Endodermal cell (in vitro differentiated cells): Measurements from ENCODE around the gene ACTN4. TPM values are rescaled to one million over a fixed set of nuclear protein-coding genes. Genes with fewer than 3 reads are reported as not detected.

ENCODE experiments used
- DNase-seq: peaks from one replicate; pipeline ENCODE4 v3.0.0-alpha.2; 2017
- H3K27ac ChIP-seq: 2 replicates; pipeline ENCODE4 v1.5.1; 2013; ENCODE audit warnings: mild to moderate bottlenecking, low read depth, low read length, moderate library complexity
- H3K27me3 ChIP-seq: 2 replicates; pipeline ENCODE4 v1.6.1; 2013; ENCODE audit warnings: mild to moderate bottlenecking, low read length, moderate library complexity; ENCODE audit not compliant: insufficient read depth, control insufficient read depth, poor library complexity, severe bottlenecking
- H3K36me3 ChIP-seq: 2 replicates; pipeline ENCODE4 v1.7.0; 2013; ENCODE audit warnings: mild to moderate bottlenecking, low read length, moderate library complexity; ENCODE audit not compliant: control insufficient read depth, insufficient read depth
- H3K4me1 ChIP-seq: one replicate; pipeline ENCODE4 v1.7.0; 2013; ENCODE audit warnings: low read length; ENCODE audit not compliant: control insufficient read depth, insufficient read depth
- H3K4me3 ChIP-seq: 2 replicates; pipeline ENCODE4 v1.5.1; 2013; ENCODE audit warnings: mild to moderate bottlenecking, low read length, moderate library complexity
- H3K9ac ChIP-seq: 2 replicates; pipeline ENCODE4 v1.6.1; 2013; ENCODE audit warnings: mild to moderate bottlenecking, low read length, moderate library complexity; ENCODE audit not compliant: poor library complexity, severe bottlenecking; ENCODE audit errors: extremely low read depth
- H3K9me3 ChIP-seq: 2 replicates; pipeline ENCODE4 v1.6.1; 2013; ENCODE audit warnings: mild to moderate bottlenecking, low read length, moderate library complexity; ENCODE audit not compliant: control insufficient read depth
- H3K27ac Mint-ChIP-seq: 2 replicates; pipeline ENCODE4 v1.8.0; 2020; ENCODE audit warnings: mixed read lengths
- H3K27me3 Mint-ChIP-seq: 2 replicates; pipeline ENCODE4 v1.8.0; 2021; ENCODE audit warnings: mild to moderate bottlenecking, mixed read lengths; ENCODE audit not compliant: insufficient read depth
- H3K36me3 Mint-ChIP-seq: 2 replicates; pipeline ENCODE4 v1.8.0; 2020; ENCODE audit warnings: low read depth, mixed read lengths
- H3K4me1 Mint-ChIP-seq: 2 replicates; pipeline ENCODE4 v1.8.0; 2020; ENCODE audit warnings: mixed read lengths
- H3K4me3 Mint-ChIP-seq: 2 replicates; pipeline ENCODE4 v1.8.0; 2020; ENCODE audit warnings: mild to moderate bottlenecking, moderate library complexity, mixed read lengths
- H3K9me3 Mint-ChIP-seq: 2 replicates; pipeline ENCODE4 v1.8.0; 2020; ENCODE audit warnings: mild to moderate bottlenecking, mixed read lengths
- CTCF ChIP-seq: fragments of 200-600 bp; sonication (generic); conservative IDR thresholded peaks from 2 replicates; pipeline ENCODE4 v1.5.0; 2021; ENCODE audit warnings: antibody characterized with exemption, mild to moderate bottlenecking
- WGBS, 2 experiments: methylation state at CpG; one replicate each; pipeline versions ENCODE4 v1.1.5 to v1.1.7; 2013; ENCODE audit warnings: missing lambda C conversion rate in 2 of 2, mixed read lengths in 1 of 2; ENCODE audit not compliant: insufficient coverage in 1 of 2, insufficient read length in 1 of 2; 5-methylcytosine and 5-hydroxymethylcytosine counted together
- total RNA-seq, 2 donors: library from RNA; stranded (reverse); fragmentation: NEBNext Ultra II Directional in 1 of 2; extraction: Animal tissue kit (Norgen Biotek cat#: 25700) in 1 of 2; gene quantifications; 2 replicates in 1 of 2; 3 replicates in 1 of 2; pipeline ENCODE4 v1.2.1, GENCODE V29; 2021

Gene ACTN4
- total RNA-seq, 2 donors from 2014 or later = 378 to 437 TPM

- no peak overlapping the region for H3K9ac ChIP-seq
- H3K27me3 ChIP-seq = no peaks in the 10 kb centered on the region
- Mint-ChIP-seq H3K36me3 (peaks cover 45% of the 10 kb centered on the region), H3K27me3 (no peaks in the 10 kb centered on the region), H3K27ac (peak overlapping the region; percentile 30), H3K9me3 (no peaks in the 10 kb centered on the region), H3K4me1 (peaks cover 14% of the 10 kb centered on the region), H3K4me3 (no peak overlapping the region)
- 95 to 96% methylated on average over 14 to 18 of the region's 18 CpGs for WGBS, 2 experiments
- TF ChIP-seq CTCF = no peak
- no peak overlapping the region for H3K4me3 ChIP-seq
- H3K27ac ChIP-seq = no peak overlapping the region
- peaks cover 73% of the 10 kb centered on the region for H3K36me3 ChIP-seq
- no peaks in the 10 kb centered on the region for H3K4me1 ChIP-seq
- DNase-seq = no peak
- H3K9me3 ChIP-seq = no peaks in the 10 kb centered on the region
Measured at GRCh38 chr19:38700902-38701454, 53.5 kb downstream of the ACTN4 start.

GRCh38 chr19:38701455-38702063 lies 54.1 kb downstream of the ACTN4 start:
- Mint-ChIP-seq H3K36me3 (peaks cover 47% of the 10 kb centered on the region), H3K27ac (peak overlapping the region; percentile 30), H3K9me3 (no peaks in the 10 kb centered on the region), H3K27me3 (no peaks in the 10 kb centered on the region), H3K4me3 (no peak overlapping the region), H3K4me1 (peaks cover 14% of the 10 kb centered on the region)
- Histone ChIP-seq H3K27ac (no peak overlapping the region), H3K4me1 (no peaks in the 10 kb centered on the region), H3K4me3 (no peak overlapping the region), H3K27me3 (no peaks in the 10 kb centered on the region), H3K9me3 (no peaks in the 10 kb centered on the region), H3K9ac (no peak overlapping the region), H3K36me3 (peaks cover 76% of the 10 kb centered on the region)
- no peak for DNase-seq
- TF ChIP-seq CTCF = no peak
- 88 to 96% methylated on average over 3 to 11 of the region's 11 CpGs for WGBS, 2 experiments

GRCh38 chr19:38702278-38702677 lies 54.8 kb downstream of the ACTN4 start:
- no peak for DNase-seq
- peak overlapping the region; percentile 5 for H3K27ac ChIP-seq
- H3K9me3 Mint-ChIP-seq = no peaks in the 10 kb centered on the region
- no peaks in the 10 kb centered on the region for H3K9me3 ChIP-seq
- no peak overlapping the region for H3K9ac ChIP-seq
- no peak overlapping the region for H3K27ac Mint-ChIP-seq
- peaks cover 77% of the 10 kb centered on the region for H3K36me3 ChIP-seq
- H3K27me3 Mint-ChIP-seq = no peaks in the 10 kb centered on the region
- no peaks in the 10 kb centered on the region for H3K4me1 ChIP-seq
- H3K4me1 Mint-ChIP-seq = peaks cover 10% of the 10 kb centered on the region
- H3K27me3 ChIP-seq = no peaks in the 10 kb centered on the region
- peaks cover 48% of the 10 kb centered on the region for H3K36me3 Mint-ChIP-seq
- no peak for TF ChIP-seq CTCF
- no peak overlapping the region for H3K4me3 ChIP-seq
- 95 to 96% methylated on average over 10 to 14 of the region's 14 CpGs for WGBS, 2 experiments
- no peak overlapping the region for H3K4me3 Mint-ChIP-seq
